Ramos (cell line): Measurements from ENCODE around the gene PPP1R12C.
"Not testable (repeated sequence)": the region's sequence is repeated elsewhere in the genome, so short reads cannot be mapped to it uniquely, and the experiment has no call there.

Experiments used
- in situ Hi-C: fragments of 300-500 bp; cut with MboI; formaldehyde crosslinking; loops from one replicate; pipeline ENCODE4 v1.14.3; 2022; ENCODE audit warnings: low sequenced_read_pairs; ENCODE audit not compliant: unreplicated experiment

Gene PPP1R12C

GRCh38 chr19:55116859-55117662 is at the start of gene PPP1R12C:
TSS of gene PPP1R12C (minus strand) at chr19:55117637. CDS start at chr19:55117543, 94 bp downstream.
- in situ Hi-C loops: no loop called here

GRCh38 chr19:55166530-55167268 is 49.3 kb upstream of the PPP1R12C start, which contains the start of gene DNAAF3:
TSS of gene DNAAF3 (minus strand) at chr19:55166613. CDS start at chr19:55166413, 200 bp downstream.
- in situ Hi-C loops: no loop called here

- in situ Hi-C loops: no loop called here
Measured at GRCh38 chr19:55165952-55166529, 48.6 kb upstream of the PPP1R12C start.

- in situ Hi-C loops: no loop called here
Measured at GRCh38 chr19:55161571-55162322, 44.3 kb upstream of the PPP1R12C start.

- in situ Hi-C loops: no loop called here
Measured at GRCh38 chr19:55160986-55161365, 43.5 kb upstream of the PPP1R12C start.

GRCh38 chr19:55160128-55160985 is 42.9 kb upstream of the PPP1R12C start:
- in situ Hi-C loops: no loop called here

GRCh38 chr19:55158848-55159749 is 41.7 kb upstream of the PPP1R12C start:
- in situ Hi-C loops: no loop called here

- in situ Hi-C loops: no loop called here
Measured at GRCh38 chr19:55158423-55158822, 41.0 kb upstream of the PPP1R12C start.

- in situ Hi-C loops: no loop called here
Measured at GRCh38 chr19:55157064-55157908, 39.8 kb upstream of the PPP1R12C start, which contains the start of gene TNNI3. TSS of gene TNNI3 (minus strand) at chr19:55157732. CDS start at chr19:55157589, 143 bp downstream.

- in situ Hi-C loops: no loop called here
Measured at GRCh38 chr19:55156202-55157063, 39.0 kb upstream of the PPP1R12C start.

GRCh38 chr19:55155784-55156183 is 38.3 kb upstream of the PPP1R12C start:
- in situ Hi-C loops: not testable (repeated sequence)

- in situ Hi-C loops: no loop called here
Measured at GRCh38 chr19:55153652-55154264, 36.3 kb upstream of the PPP1R12C start.

GRCh38 chr19:55152017-55152416 is 34.6 kb upstream of the PPP1R12C start:
- in situ Hi-C loops: no loop called here

GRCh38 chr19:55149078-55150003 is 31.9 kb upstream of the PPP1R12C start, which contains the start of gene TNNT1:
TSS of gene TNNT1 (minus strand) at chr19:55149206. CDS start at chr19:55147157, 2,049 bp downstream.
- in situ Hi-C loops: no loop called here
